HFFc6 (cell line): ENCODE measurements around the gene CDK14. TPM values are rescaled to one million over a fixed set of nuclear protein-coding genes. Genes with fewer than 3 reads are reported as not detected.
"Not testable (repeated sequence)": the region's sequence is repeated elsewhere in the genome, so short reads cannot be mapped to it uniquely, and the experiment has no call there.

Source experiments
- DNase-seq: peaks from one replicate; pipeline ENCODE4 v3.0.0-alpha.2; 2018
- H3K27ac Mint-ChIP-seq: 2 replicates; pipeline ENCODE4 v1.8.0; 2020; ENCODE audit warnings: mild to moderate bottlenecking, mixed read lengths
- H3K27me3 Mint-ChIP-seq: 2 replicates; pipeline ENCODE4 v1.8.0; 2021; ENCODE audit warnings: mild to moderate bottlenecking, moderate library complexity, mixed read lengths; ENCODE audit not compliant: insufficient read depth
- H3K36me3 Mint-ChIP-seq: 2 replicates; pipeline ENCODE4 v1.8.0; 2021; ENCODE audit warnings: low read depth, mixed read lengths
- H3K4me1 Mint-ChIP-seq: 2 replicates; pipeline ENCODE4 v1.8.0; 2020; ENCODE audit warnings: low read depth, mixed read lengths
- H3K4me3 Mint-ChIP-seq: 2 replicates; pipeline ENCODE4 v1.8.0; 2020; ENCODE audit warnings: mild to moderate bottlenecking, moderate library complexity, mixed read lengths
- H3K9me3 Mint-ChIP-seq: 2 replicates; pipeline ENCODE4 v1.8.0; 2020; ENCODE audit warnings: mild to moderate bottlenecking, mixed read lengths
- total RNA-seq, 6 experiments: library from RNA; stranded (reverse); fragmentation: NEBNext Ultra II Directional; extraction: Animal tissue kit (Norgen Biotek cat#: 25700); gene quantifications; 2 replicates in 1 of 6; 3 replicates in 5 of 6; pipeline ENCODE4 v1.2.3, GENCODE V29; 2021
- TF ChIP-seq, protein P1 (sequence below): fragments of 200-600 bp; sonication (generic); IDR thresholded peaks from 2 replicates; pipeline ENCODE4 v1.5.0; 2021; ENCODE audit warnings: antibody characterized with exemption, mild to moderate bottlenecking

The CDK14 gene
- total RNA-seq, 6 experiments from 2014 or later = 18.4 to 28.6 (median 27.2) TPM

GRCh38 chr7:90727412-90727811 is 131.3 kb downstream of the CDK14 start:
- H3K9me3 Mint-ChIP-seq = peaks cover 19% of the 10 kb centered on the region

GRCh38 chr7:90728568-90728967 is 132.4 kb downstream of the CDK14 start:
- DNase-seq = no peak
- Mint-ChIP-seq H3K4me1 (peaks cover 58% of the 10 kb centered on the region), H3K9me3 (peaks cover 30% of the 10 kb centered on the region), H3K27ac (no peak overlapping the region), H3K36me3 (peaks cover 47% of the 10 kb centered on the region), H3K4me3 (no peak overlapping the region), H3K27me3 (no peaks in the 10 kb centered on the region)
- TF ChIP-seq, protein P1, sequence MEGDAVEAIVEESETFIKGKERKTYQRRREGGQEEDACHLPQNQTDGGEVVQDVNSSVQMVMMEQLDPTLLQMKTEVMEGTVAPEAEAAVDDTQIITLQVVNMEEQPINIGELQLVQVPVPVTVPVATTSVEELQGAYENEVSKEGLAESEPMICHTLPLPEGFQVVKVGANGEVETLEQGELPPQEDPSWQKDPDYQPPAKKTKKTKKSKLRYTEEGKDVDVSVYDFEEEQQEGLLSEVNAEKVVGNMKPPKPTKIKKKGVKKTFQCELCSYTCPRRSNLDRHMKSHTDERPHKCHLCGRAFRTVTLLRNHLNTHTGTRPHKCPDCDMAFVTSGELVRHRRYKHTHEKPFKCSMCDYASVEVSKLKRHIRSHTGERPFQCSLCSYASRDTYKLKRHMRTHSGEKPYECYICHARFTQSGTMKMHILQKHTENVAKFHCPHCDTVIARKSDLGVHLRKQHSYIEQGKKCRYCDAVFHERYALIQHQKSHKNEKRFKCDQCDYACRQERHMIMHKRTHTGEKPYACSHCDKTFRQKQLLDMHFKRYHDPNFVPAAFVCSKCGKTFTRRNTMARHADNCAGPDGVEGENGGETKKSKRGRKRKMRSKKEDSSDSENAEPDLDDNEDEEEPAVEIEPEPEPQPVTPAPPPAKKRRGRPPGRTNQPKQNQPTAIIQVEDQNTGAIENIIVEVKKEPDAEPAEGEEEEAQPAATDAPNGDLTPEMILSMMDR = no peak

More at GRCh38 chr7:90727412-90727811, 131.3 kb downstream of the CDK14 start:
- TF ChIP-seq, protein P1 = no peak
- H3K36me3 Mint-ChIP-seq = peaks cover 36% of the 10 kb centered on the region
- peak overlapping the region; percentile 57; the same call in 1 of the 2 replicates for H3K27ac Mint-ChIP-seq
- DNase-seq = no peak
- H3K4me3 Mint-ChIP-seq = 0 out of 2 replicates have a peak overlapping the region, but pooled peaks have one; percentile 11
- no peaks in the 10 kb centered on the region for H3K27me3 Mint-ChIP-seq
- peaks cover 60% of the 10 kb centered on the region for H3K4me1 Mint-ChIP-seq

GRCh38 chr7:90735611-90736280 is 139.6 kb downstream of the CDK14 start:
- H3K4me1 Mint-ChIP-seq, DNase-seq, H3K4me3 Mint-ChIP-seq, H3K27me3 Mint-ChIP-seq, H3K27ac Mint-ChIP-seq: not testable (repeated sequence)
- Mint-ChIP-seq H3K36me3 (peaks cover 44% of the 10 kb centered on the region), H3K9me3 (peaks cover 36% of the 10 kb centered on the region)

- DNase-seq = no peak
- peaks cover 38% of the 10 kb centered on the region for H3K36me3 Mint-ChIP-seq
- H3K4me3 Mint-ChIP-seq = no peak overlapping the region
- no peaks in the 10 kb centered on the region for H3K27me3 Mint-ChIP-seq
- H3K9me3 Mint-ChIP-seq = peaks cover 31% of the 10 kb centered on the region
- TF ChIP-seq, protein P1 = no peak
- 0 out of 2 replicates have a peak, but pooled peaks cover 5% of the 10 kb centered on the region for H3K4me1 Mint-ChIP-seq
- H3K27ac Mint-ChIP-seq = no peak overlapping the region
Measured at GRCh38 chr7:90736316-90736715, 140.2 kb downstream of the CDK14 start.

GRCh38 chr7:90736968-90737939 is 141.1 kb downstream of the CDK14 start:
- Mint-ChIP-seq H3K27me3 (no peaks in the 10 kb centered on the region), H3K27ac (no peak overlapping the region), H3K4me3 (no peak overlapping the region), H3K4me1 (0 out of 2 replicates have a peak, but pooled peaks cover 5% of the 10 kb centered on the region), H3K9me3 (peaks cover 24% of the 10 kb centered on the region), H3K36me3 (peaks cover 29% of the 10 kb centered on the region)
- no peak for DNase-seq
- TF ChIP-seq, protein P1 = no peak
